Measurements from ENCODE around the gene ANTKMT.
"Not testable (repeated sequence)": the region's sequence is repeated elsewhere in the genome, so short reads cannot be mapped to it uniquely, and the experiment has no call there.

ANTKMT gene

GRCh38 chr16:686459-687260 is 34.3 kb upstream of the ANTKMT start:
- no peak overlapping the region for H4K8ac ChIP-seq (ENCODE audit: low read depth, low read length)
- no peak overlapping the region for H3K23ac ChIP-seq (ENCODE audit: low read length)
- H3K18ac ChIP-seq (ENCODE audit: low read length), result no peak overlapping the region
- DNase-seq, result no peak
- H2BK5ac ChIP-seq (ENCODE audit: low read depth, low read length, poor library complexity), result no peak overlapping the region
- no peak overlapping the region for H3K9ac ChIP-seq (ENCODE audit: low read length)
- H2BK120ac ChIP-seq (ENCODE audit: insufficient read depth, low read length, poor library complexity), result no peak overlapping the region
- H3K14ac ChIP-seq (ENCODE audit: low read length), result no peak overlapping the region
- peaks cover 9% of the 10 kb centered on the region for H3K79me2 ChIP-seq (ENCODE audit: control insufficient read depth, insufficient read depth, low read length, poor library complexity)
- no peak overlapping the region for H2AFZ ChIP-seq (ENCODE audit: insufficient read depth, low read length, poor library complexity)
- peaks cover 11% of the 10 kb centered on the region for H3K79me1 ChIP-seq (ENCODE audit: low read length)
- no peak overlapping the region for H4K91ac ChIP-seq (ENCODE audit: low read depth, low read length)
- H3K9me3 ChIP-seq (ENCODE audit: insufficient read depth, low read depth, low read length), result peaks cover 6% of the 10 kb centered on the region
- H3K4ac ChIP-seq (ENCODE audit: low read depth, low read length), result no peak overlapping the region
- WGBS (ENCODE audit: extremely low coverage, insufficient coverage, insufficient read length), result no CpG with 5 or more reads among the region's 51 CpGs
- no peak overlapping the region for H2AK5ac ChIP-seq (ENCODE audit: low read length)
- H3K27ac ChIP-seq (ENCODE audit: low read depth, low read length), result no peak overlapping the region
- H3K27me3 ChIP-seq (ENCODE audit: insufficient read depth, low read length), result no peaks in the 10 kb centered on the region
- no peak overlapping the region for H4K12ac ChIP-seq (ENCODE audit: low read depth, low read length)
- H3K4me3 ChIP-seq (ENCODE audit: low read depth, low read length), result no peak overlapping the region
- H3K4me1 ChIP-seq (ENCODE audit: control insufficient read depth in 1 of 2, insufficient read depth in 2 of 2, low read length in 2 of 2), result peaks cover 22 to 29% of the 10 kb centered on the region in 2 experiments
- peaks cover 48% of the 10 kb centered on the region in 2 experiments for H3K36me3 ChIP-seq (ENCODE audit: control insufficient read depth in 1 of 2, insufficient read depth in 2 of 2, low read length in 2 of 2)
- no peak overlapping the region for H2BK12ac ChIP-seq (ENCODE audit: low read length)
- no peak overlapping the region for H3K4me2 ChIP-seq (ENCODE audit: low read length)

GRCh38 chr16:687499-687898 is 33.4 kb upstream of the ANTKMT start:
- Histone ChIP-seq H4K12ac (ENCODE audit: low read depth, low read length) (no peak overlapping the region), H3K36me3 (ENCODE audit: control insufficient read depth in 1 of 2, insufficient read depth in 2 of 2, low read length in 2 of 2) (peaks cover 39% of the 10 kb centered on the region in 2 experiments), H3K27me3 (ENCODE audit: insufficient read depth, low read length) (no peaks in the 10 kb centered on the region), H3K4me2 (ENCODE audit: low read length) (no peak overlapping the region), H2BK120ac (ENCODE audit: insufficient read depth, low read length, poor library complexity) (no peak overlapping the region), H2AFZ (ENCODE audit: insufficient read depth, low read length, poor library complexity) (no peak overlapping the region), H3K79me1 (ENCODE audit: low read length) (peaks cover 11% of the 10 kb centered on the region), H3K9me3 (ENCODE audit: insufficient read depth, low read depth, low read length) (peaks cover 6% of the 10 kb centered on the region), H2AK5ac (ENCODE audit: low read length) (no peak overlapping the region), H2BK5ac (ENCODE audit: low read depth, low read length, poor library complexity) (no peak overlapping the region), H3K4me3 (ENCODE audit: low read depth, low read length) (peak overlapping the region; percentile 18), H3K4me1 (ENCODE audit: control insufficient read depth in 1 of 2, insufficient read depth in 2 of 2, low read length in 2 of 2) (peaks cover 17 to 26% of the 10 kb centered on the region in 2 experiments), H3K9ac (ENCODE audit: low read length) (no peak overlapping the region), H3K79me2 (ENCODE audit: control insufficient read depth, insufficient read depth, low read length, poor library complexity) (peaks cover 8% of the 10 kb centered on the region), H4K91ac (ENCODE audit: low read depth, low read length) (no peak overlapping the region), H4K8ac (ENCODE audit: low read depth, low read length) (no peak overlapping the region), H3K23ac (ENCODE audit: low read length) (no peak overlapping the region), H3K27ac (ENCODE audit: low read depth, low read length) (no peak overlapping the region), H3K4ac (ENCODE audit: low read depth, low read length) (no peak overlapping the region), H2BK12ac (ENCODE audit: low read length) (no peak overlapping the region), H3K18ac (ENCODE audit: low read length) (no peak overlapping the region), H3K14ac (ENCODE audit: low read length) (no peak overlapping the region)
- DNase-seq, result no peak
- no CpG with 5 or more reads among the region's 19 CpGs for WGBS (ENCODE audit: extremely low coverage, insufficient coverage, insufficient read length)

GRCh38 chr16:689175-689897 is 31.6 kb upstream of the ANTKMT start:
- H3K18ac ChIP-seq (ENCODE audit: low read length), result peak overlapping the region; percentile 4
- H3K4me2 ChIP-seq (ENCODE audit: low read length), result peak overlapping the region; percentile 82
- no CpG with 5 or more reads among the region's 26 CpGs for WGBS (ENCODE audit: extremely low coverage, insufficient coverage, insufficient read length)
- no peak overlapping the region for H2BK5ac ChIP-seq (ENCODE audit: low read depth, low read length, poor library complexity)
- H3K9me3 ChIP-seq (ENCODE audit: insufficient read depth, low read depth, low read length), result peaks cover 7% of the 10 kb centered on the region
- H2AFZ ChIP-seq (ENCODE audit: insufficient read depth, low read length, poor library complexity), result peak overlapping the region; percentile 24
- peak overlapping the region; percentile 43 for H3K14ac ChIP-seq (ENCODE audit: low read length)
- H4K91ac ChIP-seq (ENCODE audit: low read depth, low read length), result peak overlapping the region; percentile 62
- H3K36me3 ChIP-seq (ENCODE audit: control insufficient read depth in 1 of 2, insufficient read depth in 2 of 2, low read length in 2 of 2), result peaks cover 29% of the 10 kb centered on the region in 2 experiments
- H3K9ac ChIP-seq (ENCODE audit: low read length), result peak overlapping the region; percentile 83
- no peak overlapping the region for H3K27ac ChIP-seq (ENCODE audit: low read depth, low read length)
- H4K8ac ChIP-seq (ENCODE audit: low read depth, low read length), result peak overlapping the region; percentile 92
- no peak overlapping the region for H2BK120ac ChIP-seq (ENCODE audit: insufficient read depth, low read length, poor library complexity)
- H4K12ac ChIP-seq (ENCODE audit: low read depth, low read length), result peak overlapping the region; percentile 82
- DNase-seq, result no peak
- peaks cover 4% of the 10 kb centered on the region for H3K79me2 ChIP-seq (ENCODE audit: control insufficient read depth, insufficient read depth, low read length, poor library complexity)
- peaks cover 11 to 17% of the 10 kb centered on the region in 2 experiments for H3K4me1 ChIP-seq (ENCODE audit: control insufficient read depth in 1 of 2, insufficient read depth in 2 of 2, low read length in 2 of 2)
- peaks cover 8% of the 10 kb centered on the region for H3K79me1 ChIP-seq (ENCODE audit: low read length)
- H3K4me3 ChIP-seq (ENCODE audit: low read depth, low read length), result peak overlapping the region; percentile 80
- H2AK5ac ChIP-seq (ENCODE audit: low read length), result peak overlapping the region; percentile 25
- no peak overlapping the region for H3K4ac ChIP-seq (ENCODE audit: low read depth, low read length)
- no peak overlapping the region for H2BK12ac ChIP-seq (ENCODE audit: low read length)
- H3K23ac ChIP-seq (ENCODE audit: low read length), result no peak overlapping the region
- H3K27me3 ChIP-seq (ENCODE audit: insufficient read depth, low read length), result peaks cover 13% of the 10 kb centered on the region

GRCh38 chr16:691242-691641 is 29.7 kb upstream of the ANTKMT start:
- Histone ChIP-seq H3K4me1 (ENCODE audit: control insufficient read depth in 1 of 2, insufficient read depth in 2 of 2, low read length in 2 of 2) (peaks cover 11 to 21% of the 10 kb centered on the region in 2 experiments), H4K8ac (ENCODE audit: low read depth, low read length) (peak overlapping the region; percentile 92), H3K9me3 (ENCODE audit: insufficient read depth, low read depth, low read length) (peaks cover 15% of the 10 kb centered on the region), H3K27me3 (ENCODE audit: insufficient read depth, low read length) (peaks cover 31% of the 10 kb centered on the region), H2AK5ac (ENCODE audit: low read length) (peak overlapping the region; percentile 23), H3K36me3 (ENCODE audit: control insufficient read depth in 1 of 2, insufficient read depth in 2 of 2, low read length in 2 of 2) (peaks cover 15 to 17% of the 10 kb centered on the region in 2 experiments)
- H2BK5ac ChIP-seq (ENCODE audit: low read depth, low read length, poor library complexity); H2BK120ac ChIP-seq (ENCODE audit: insufficient read depth, low read length, poor library complexity); H3K9ac ChIP-seq (ENCODE audit: low read length); H2BK12ac ChIP-seq (ENCODE audit: low read length); H3K4me2 ChIP-seq (ENCODE audit: low read length); H3K4ac ChIP-seq (ENCODE audit: low read depth, low read length); H3K14ac ChIP-seq (ENCODE audit: low read length); H3K4me3 ChIP-seq (ENCODE audit: low read depth, low read length); H2AFZ ChIP-seq (ENCODE audit: insufficient read depth, low read length, poor library complexity); H3K18ac ChIP-seq (ENCODE audit: low read length); H3K27ac ChIP-seq (ENCODE audit: low read depth, low read length); H3K23ac ChIP-seq (ENCODE audit: low read length); H3K79me1 ChIP-seq (ENCODE audit: low read length); H3K79me2 ChIP-seq (ENCODE audit: control insufficient read depth, insufficient read depth, low read length, poor library complexity); H4K91ac ChIP-seq (ENCODE audit: low read depth, low read length); H4K12ac ChIP-seq (ENCODE audit: low read depth, low read length): not testable (repeated sequence)
- DNase-seq, result peak; percentile 81 to 95
- WGBS (ENCODE audit: extremely low coverage, insufficient coverage, insufficient read length), result no CpG with 5 or more reads among the region's 16 CpGs
